Fibroblast of skin of right quadriceps (primary cell): ENCODE data around the gene IL17RC.
"Not testable (repeated sequence)": the region's sequence is repeated elsewhere in the genome, so short reads cannot be mapped to it uniquely, and the experiment has no call there.

Experiments
- DNase-seq: peaks from one replicate; pipeline ENCODE4 v3.0.0-alpha.2; 2013

IL17RC gene

DNA sequence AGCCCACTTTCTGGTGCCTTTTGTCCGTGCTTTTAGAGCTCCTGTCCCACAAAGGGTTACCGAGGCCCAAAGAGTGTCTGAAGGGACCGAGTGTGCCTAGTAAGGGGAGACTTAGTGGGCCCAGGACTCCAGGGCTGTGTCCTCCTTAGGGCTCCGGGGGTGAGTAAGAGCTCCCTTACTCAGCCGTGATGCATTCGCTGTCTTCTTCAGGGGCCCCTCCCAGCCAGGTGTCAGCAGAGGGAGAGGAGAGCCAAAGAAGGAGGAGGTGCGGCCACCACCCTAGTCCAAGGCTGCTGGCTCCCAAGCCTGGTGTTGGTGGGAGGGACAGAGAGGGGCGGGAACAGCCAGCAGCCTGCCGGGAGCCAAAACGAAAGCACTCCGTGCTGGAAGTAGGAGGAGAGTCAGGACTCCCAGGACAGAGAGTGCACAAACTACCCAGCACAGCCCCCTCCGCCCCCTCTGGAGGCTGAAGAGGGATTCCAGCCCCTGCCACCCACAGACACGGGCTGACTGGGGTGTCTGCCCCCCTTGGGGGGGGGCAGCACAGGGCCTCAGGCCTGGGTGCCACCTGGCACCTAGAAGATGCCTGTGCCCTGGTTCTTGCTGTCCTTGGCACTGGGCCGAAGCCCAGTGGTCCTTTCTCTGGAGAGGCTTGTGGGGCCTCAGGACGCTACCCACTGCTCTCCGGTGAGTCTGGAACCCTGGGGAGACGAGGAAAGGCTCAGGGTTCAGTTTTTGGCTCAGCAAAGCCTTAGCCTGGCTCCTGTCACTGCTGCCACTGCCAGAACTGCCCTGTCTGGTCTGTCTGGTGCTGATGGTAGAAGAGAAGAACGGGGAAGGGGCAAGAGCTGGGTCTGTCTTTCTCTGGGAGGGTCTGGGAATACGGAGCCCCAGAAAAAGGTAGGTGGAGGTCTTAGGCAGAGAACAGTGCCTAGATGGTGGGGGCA is at the start of gene IL17RC:
Gene IL17RC (plus strand): TSS at position 365 of the 947 bp plus-strand sequence. CDS start 218 bp downstream, at position 583.
- DNase-seq, result peak; percentile 86

DNA sequence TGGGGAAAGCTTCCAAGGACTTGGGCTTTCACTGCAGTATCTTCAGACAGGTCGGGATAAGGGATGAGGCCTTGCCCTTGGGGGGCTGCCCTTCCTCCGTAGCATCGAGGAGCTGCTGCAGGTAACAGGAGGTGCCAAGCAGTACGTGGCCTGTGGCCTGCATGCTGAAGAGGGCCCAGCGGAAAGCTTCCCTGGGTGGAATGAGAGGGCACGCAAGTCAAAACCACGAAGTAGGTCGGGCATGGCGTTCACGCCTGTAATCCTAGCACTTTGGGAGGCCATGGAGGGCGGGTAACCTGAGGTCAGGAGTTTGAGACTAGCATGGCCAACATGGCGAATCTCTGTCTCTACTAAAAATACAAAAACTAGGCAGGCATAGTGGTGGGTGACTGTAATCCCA is 49.8 kb upstream of the IL17RC start:
- no peak for DNase-seq

- no peak for DNase-seq
Measured at GRCh38 chr3:9869955-9870354, 46.9 kb upstream of the IL17RC start.

GRCh38 chr3:9870978-9871377 is 45.9 kb upstream of the IL17RC start:
- DNase-seq, result peak; percentile 82

- DNase-seq, result not testable (repeated sequence)
Measured at GRCh38 chr3:9872067-9872466, 44.8 kb upstream of the IL17RC start.

- no peak for DNase-seq
Measured at GRCh38 chr3:9875448-9875847, 41.5 kb upstream of the IL17RC start.

DNA sequence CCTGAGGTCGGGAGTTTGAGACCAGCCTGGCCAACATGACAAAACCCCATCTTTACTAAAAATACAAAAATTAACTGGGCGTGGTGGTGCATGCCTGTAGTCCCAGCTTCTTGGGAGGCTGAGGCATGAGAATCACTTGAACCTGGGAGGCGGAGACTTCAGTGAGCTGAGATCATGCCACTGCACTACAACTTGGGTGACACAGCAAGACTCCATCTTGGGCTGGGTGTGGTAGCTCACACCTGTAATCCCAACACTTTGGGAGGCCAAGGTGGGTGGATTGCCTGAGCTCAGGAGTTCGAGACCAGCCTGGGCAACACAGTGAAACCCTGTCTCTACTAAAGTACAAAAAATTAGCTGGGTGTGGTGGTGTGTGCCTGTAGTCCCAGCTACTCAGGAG is 40.6 kb upstream of the IL17RC start:
- DNase-seq, result not testable (repeated sequence)

DNA sequence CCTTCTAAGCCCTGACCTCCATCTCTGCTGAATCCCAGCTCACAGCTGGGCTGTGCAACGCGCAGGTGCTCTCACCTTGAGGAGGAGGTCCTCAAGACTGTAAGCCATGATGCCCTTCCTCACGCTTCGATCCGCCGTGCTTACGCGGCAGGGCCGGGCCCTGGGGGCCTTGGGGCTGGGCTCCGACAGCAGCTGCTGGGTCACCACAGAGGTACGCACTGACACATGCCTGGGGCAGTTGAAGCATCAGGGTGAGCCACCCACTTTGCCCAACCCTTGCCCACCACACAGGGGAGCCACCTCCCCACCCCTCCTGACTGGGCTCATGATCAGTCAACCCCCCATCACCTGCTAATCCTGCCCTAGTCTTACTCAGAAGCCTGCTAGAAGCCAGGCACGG is 39.9 kb upstream of the IL17RC start:
- DNase-seq, result no peak

DNA sequence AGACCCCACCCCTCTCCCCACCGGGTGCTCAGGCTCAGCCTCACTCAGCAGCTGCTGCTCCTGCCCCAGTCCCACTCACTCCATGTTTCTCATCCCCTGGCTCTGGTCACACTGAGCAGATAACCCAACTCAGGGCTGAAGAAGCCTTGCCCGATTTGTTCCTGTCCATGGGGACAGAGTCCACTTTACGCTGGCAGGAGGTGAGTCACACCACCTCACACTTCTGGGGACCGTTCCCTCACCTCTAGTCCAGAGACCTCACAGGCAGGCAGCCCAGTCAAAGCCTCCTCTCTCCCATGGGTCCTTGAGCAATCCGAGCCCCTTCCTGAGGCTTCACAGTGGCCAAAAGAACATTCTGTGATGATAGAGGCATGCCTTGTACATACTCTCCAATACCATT is 38.2 kb upstream of the IL17RC start:
- DNase-seq, result no peak

GRCh38 chr3:9879830-9880549 is 36.9 kb upstream of the IL17RC start, which contains the start of gene CIDEC:
CIDEC (minus strand) TSS chr3:9880253; CDS start chr3:9878486, 1,767 bp downstream.
- DNase-seq, result no peak

DNA sequence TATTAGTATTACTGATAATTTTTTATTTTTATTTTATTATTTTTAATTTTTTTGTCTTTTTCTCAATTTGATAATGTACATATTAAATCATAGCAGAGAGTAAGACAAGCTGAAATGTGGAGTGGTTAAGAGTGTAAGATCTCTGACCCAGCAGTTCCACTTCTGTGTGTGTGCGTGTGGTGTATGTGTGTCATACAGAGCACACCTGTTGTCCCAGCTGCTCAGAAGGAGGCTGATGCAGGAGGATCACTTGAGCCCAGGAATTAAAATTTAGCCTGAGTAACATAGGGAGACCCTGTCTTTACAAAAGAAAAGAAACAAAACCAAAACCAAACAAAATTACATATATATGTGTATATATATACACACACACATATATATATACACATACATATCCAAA is 35.5 kb upstream of the IL17RC start:
- no peak for DNase-seq

DNA sequence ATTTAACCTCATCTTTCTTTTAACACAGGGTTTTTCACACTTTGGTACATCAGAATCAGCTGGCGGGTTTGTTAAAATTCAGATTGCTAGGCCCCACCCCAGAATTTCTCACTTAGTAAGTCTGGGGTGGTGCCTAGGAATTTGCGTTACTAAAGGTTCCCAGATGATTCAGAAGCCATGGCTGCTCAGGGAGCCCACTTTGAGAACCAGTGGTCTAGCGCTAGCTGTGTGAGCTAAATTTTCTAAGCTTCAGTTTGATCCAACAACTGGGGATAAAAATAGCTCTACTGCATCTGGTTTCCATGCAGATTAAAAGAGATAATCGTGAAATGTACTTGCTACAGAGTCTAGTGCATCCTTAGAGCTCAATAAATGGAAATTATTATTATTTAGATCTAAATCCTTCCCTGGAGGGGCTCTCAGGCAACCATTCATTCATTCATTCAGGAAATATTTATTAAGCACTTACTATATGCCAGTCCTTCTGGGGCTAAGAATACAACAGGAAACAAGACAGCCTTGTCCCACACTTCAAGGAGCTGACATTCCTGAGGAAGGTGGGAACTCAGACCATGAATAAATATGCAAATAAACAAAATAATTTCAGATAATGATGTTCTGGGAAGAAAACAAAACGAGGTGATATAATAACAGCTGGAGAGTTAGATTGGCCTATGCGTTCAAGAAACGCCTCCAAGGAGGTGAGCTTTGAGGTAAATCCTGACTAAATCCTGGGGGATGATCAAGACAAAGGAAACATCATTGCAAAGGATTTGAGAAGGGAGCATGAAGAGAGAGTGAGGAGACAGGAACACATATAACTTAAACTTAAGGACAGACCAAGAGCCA is 33.0 kb upstream of the IL17RC start:
- DNase-seq, result peak; percentile 50

GRCh38 chr3:9884555-9885165 is 32.2 kb upstream of the IL17RC start:
- peak; percentile 81 for DNase-seq

GRCh38 chr3:9886328-9886727 is 30.6 kb upstream of the IL17RC start:
- DNase-seq, result no peak

- DNase-seq, result no peak
Measured at GRCh38 chr3:9887480-9887879, 29.4 kb upstream of the IL17RC start.

GRCh38 chr3:9888540-9888939 is 28.4 kb upstream of the IL17RC start:
- DNase-seq, result no peak

GRCh38 chr3:9889405-9889804 is 27.5 kb upstream of the IL17RC start:
- DNase-seq, result no peak

GRCh38 chr3:9890249-9891071 is 26.4 kb upstream of the IL17RC start, which contains the start of gene JAGN1:
JAGN1 (plus strand) TSS chr3:9890610; CDS start chr3:9890723, 113 bp downstream.
- peak; percentile 90 for DNase-seq

- DNase-seq, result no peak
Measured at GRCh38 chr3:9891072-9891622, 25.8 kb upstream of the IL17RC start.

DNA sequence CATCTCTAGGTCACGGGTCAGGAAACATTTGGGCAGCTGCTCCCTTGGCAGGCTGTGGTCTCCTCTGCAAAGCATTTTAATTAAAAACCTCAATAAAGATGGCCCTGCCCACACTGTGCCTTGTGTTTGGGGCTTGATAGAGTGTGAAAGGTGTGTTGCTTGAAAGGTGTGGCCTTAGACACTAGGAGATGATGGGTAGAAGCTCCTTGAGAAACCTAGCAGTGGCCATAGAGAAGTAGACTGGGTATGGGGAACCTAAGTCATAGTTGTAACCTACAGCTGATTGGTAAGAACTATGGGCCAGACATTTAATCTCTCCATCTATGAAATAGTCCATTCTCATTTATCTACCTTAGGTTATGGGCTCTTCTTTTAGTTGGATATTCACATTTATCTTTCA is 23.2 kb upstream of the IL17RC start:
- no peak for DNase-seq

DNA sequence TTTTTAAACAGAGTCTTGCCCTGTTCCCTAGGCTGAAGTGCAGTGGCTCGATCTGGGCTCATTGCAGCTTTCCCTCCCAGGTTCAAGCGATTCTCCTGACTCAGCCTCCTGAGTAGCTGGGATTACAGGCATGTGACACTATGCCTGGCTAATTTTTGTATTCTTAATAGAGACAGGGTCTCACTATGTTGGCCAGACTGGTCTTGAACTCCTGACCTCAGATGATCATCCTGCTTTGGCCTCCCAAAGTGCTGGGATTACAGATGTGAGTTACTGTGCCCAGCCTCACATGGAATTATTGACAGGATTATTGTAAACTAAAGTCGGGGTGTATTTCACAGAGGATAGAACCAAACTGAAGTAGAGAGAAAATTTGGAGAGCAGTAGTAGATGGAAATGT is 21.2 kb upstream of the IL17RC start:
- DNase-seq, result not testable (repeated sequence)
